Hepatocyte (in vitro differentiated cells): Measurements from ENCODE around the gene TRMT2A. TPM values are rescaled to one million over a fixed set of nuclear protein-coding genes. Genes with fewer than 3 reads are reported as not detected.

ENCODE experiments used
- DNase-seq: peaks from one replicate; pipeline ENCODE4 v3.0.0-alpha.2; 2016; ENCODE audit warnings: low spot score
- H2AFZ ChIP-seq: fragments of 200-600 bp; sonication (generic); 2 replicates; pipeline ENCODE4 v1.6.0; 2016; ENCODE audit warnings: antibody characterized with exemption, mild to moderate bottlenecking
- H3K27ac ChIP-seq: fragments of 200-600 bp; sonication (generic); 2 replicates; pipeline ENCODE4 v1.5.1; 2016; ENCODE audit warnings: mild to moderate bottlenecking
- H3K27me3 ChIP-seq: fragments of 200-600 bp; sonication (generic); 2 replicates; pipeline ENCODE4 v1.6.1; 2016
- H3K36me3 ChIP-seq: fragments of 200-600 bp; sonication (generic); replicated peaks from 2 replicates; pipeline ENCODE4 v1.5.1; 2016; ENCODE audit warnings: low read depth; ENCODE audit not compliant: insufficient read depth
- H3K4me1 ChIP-seq: fragments of 200-600 bp; sonication (generic); 2 replicates; pipeline ENCODE4 v1.5.1; 2016; ENCODE audit warnings: mild to moderate bottlenecking, moderate library complexity; ENCODE audit not compliant: insufficient read depth
- H3K4me2 ChIP-seq: fragments of 200-600 bp; sonication (generic); 2 replicates; pipeline ENCODE4 v1.6.0; 2016
- H3K4me3 ChIP-seq: fragments of 200-600 bp; sonication (generic); 2 replicates; pipeline ENCODE4 v1.5.1; 2016; ENCODE audit warnings: mild to moderate bottlenecking
- H3K79me2 ChIP-seq: fragments of 200-600 bp; sonication (generic); 2 replicates; pipeline ENCODE4 v1.6.0; 2017; ENCODE audit warnings: mild to moderate bottlenecking
- H3K9me2 ChIP-seq: fragments of 200-600 bp; sonication (generic); replicated peaks from 2 replicates; pipeline ENCODE4 v1.6.0; 2017; ENCODE audit warnings: mild to moderate bottlenecking; ENCODE audit not compliant: insufficient read depth
- H3K9me3 ChIP-seq: fragments of 200-600 bp; sonication (generic); 2 replicates; pipeline ENCODE4 v1.5.1; 2016; ENCODE audit warnings: low read depth, mild to moderate bottlenecking
- H4K20me1 ChIP-seq: fragments of 200-600 bp; sonication (generic); 2 replicates; pipeline ENCODE4 v1.6.0; 2016; ENCODE audit warnings: mild to moderate bottlenecking; ENCODE audit not compliant: insufficient read depth, poor library complexity, severe bottlenecking
- CTCF ChIP-seq: fragments of 200-600 bp; sonication (generic); IDR thresholded peaks from 2 replicates; pipeline ENCODE4 v1.5.1; 2016; ENCODE audit warnings: antibody characterized with exemption, mild to moderate bottlenecking; ENCODE audit not compliant: poor library complexity
- EZH2 ChIP-seq: fragments of 200-600 bp; sonication (generic); IDR thresholded peaks from 2 replicates; pipeline ENCODE4 v1.6.1; 2016; ENCODE audit warnings: antibody characterized with exemption, mild to moderate bottlenecking, borderline replicate concordance
- EZH2phosphoT487 ChIP-seq: fragments of 200-600 bp; sonication (generic); IDR thresholded peaks from one replicate; pipeline ENCODE4 v1.6.1; 2018; ENCODE audit warnings: antibody characterized with exemption, mild to moderate bottlenecking, low read depth, moderate library complexity; ENCODE audit not compliant: unreplicated experiment, severe bottlenecking
- WGBS: methylation state at CpG from one replicate; pipeline ENCODE4 v1.1.6; 2016; ENCODE audit warnings: low lambda C conversion rate; ENCODE audit errors: missing lambda C conversion rate; 5-methylcytosine and 5-hydroxymethylcytosine counted together
- polyA plus RNA-seq: library from polyadenylated mRNA; unstranded; fragments of >200 nt; fragmentation: Nextera tagmentation; extraction: Ambion mirVana; gene quantifications from 2 replicates; pipeline ENCODE4 v1.2.1, GENCODE V29; 2016
- total RNA-seq: library from RNA; depleted of rRNA; stranded (reverse); fragments of >200 nt; gene quantifications from 2 replicates; pipeline ENCODE4 v1.2.3, GENCODE V29; 2014

Gene TRMT2A
- total and polyA plus RNA-seq, 2 experiments from 2014 or later = 34.4 to 65.1 TPM

DNA sequence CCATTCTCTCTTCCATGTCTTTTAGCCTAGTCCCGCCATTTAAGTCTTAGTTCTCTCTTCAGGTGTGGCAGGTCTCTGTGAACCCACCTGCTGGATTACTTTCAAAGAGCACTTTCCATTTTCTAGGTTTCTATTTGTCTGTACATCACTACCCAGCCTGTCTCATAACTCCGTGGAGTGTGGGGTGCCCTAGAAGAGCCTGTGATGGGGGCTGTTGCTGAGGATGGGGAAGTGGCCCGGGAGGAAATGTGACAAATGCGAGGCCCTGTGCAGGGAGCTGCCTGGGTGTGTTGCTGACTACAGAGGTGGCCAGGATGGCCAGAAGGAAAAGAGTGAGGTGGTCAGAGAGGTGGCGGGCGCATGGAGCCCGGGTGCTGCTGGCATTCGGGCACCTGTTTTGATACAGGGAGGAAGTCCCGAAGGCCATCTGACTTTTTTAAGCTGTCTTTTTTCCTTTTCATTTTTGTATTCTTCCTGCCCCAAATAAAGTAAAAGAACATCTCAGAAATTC is 26.2 kb downstream of the TRMT2A start:
- Histone ChIP-seq H3K9me2 (no peaks in the 10 kb centered on the region), H3K9me3 (no peaks in the 10 kb centered on the region), H3K4me3 (no peak overlapping the region), H3K4me1 (no peaks in the 10 kb centered on the region), H4K20me1 (peaks cover 6% of the 10 kb centered on the region), H3K36me3 (no peaks in the 10 kb centered on the region), H3K27me3 (no peaks in the 10 kb centered on the region), H3K79me2 (peaks cover 23% of the 10 kb centered on the region), H3K27ac (no peak overlapping the region), H3K4me2 (no peak overlapping the region), H2AFZ (no peak overlapping the region)
- DNase-seq = no peak
- 98% methylated on average over 9 of the region's 9 CpGs for WGBS
- TF ChIP-seq EZH2phosphoT487 (no peak), EZH2 (no peak), CTCF (no peak)

- no peaks in the 10 kb centered on the region for H3K36me3 ChIP-seq
- H3K79me2 ChIP-seq = peaks cover 30% of the 10 kb centered on the region
- H4K20me1 ChIP-seq = peaks cover 12% of the 10 kb centered on the region
Measured at GRCh38 chr22:20089977-20090729, 26.9 kb downstream of the TRMT2A start.

DNA sequence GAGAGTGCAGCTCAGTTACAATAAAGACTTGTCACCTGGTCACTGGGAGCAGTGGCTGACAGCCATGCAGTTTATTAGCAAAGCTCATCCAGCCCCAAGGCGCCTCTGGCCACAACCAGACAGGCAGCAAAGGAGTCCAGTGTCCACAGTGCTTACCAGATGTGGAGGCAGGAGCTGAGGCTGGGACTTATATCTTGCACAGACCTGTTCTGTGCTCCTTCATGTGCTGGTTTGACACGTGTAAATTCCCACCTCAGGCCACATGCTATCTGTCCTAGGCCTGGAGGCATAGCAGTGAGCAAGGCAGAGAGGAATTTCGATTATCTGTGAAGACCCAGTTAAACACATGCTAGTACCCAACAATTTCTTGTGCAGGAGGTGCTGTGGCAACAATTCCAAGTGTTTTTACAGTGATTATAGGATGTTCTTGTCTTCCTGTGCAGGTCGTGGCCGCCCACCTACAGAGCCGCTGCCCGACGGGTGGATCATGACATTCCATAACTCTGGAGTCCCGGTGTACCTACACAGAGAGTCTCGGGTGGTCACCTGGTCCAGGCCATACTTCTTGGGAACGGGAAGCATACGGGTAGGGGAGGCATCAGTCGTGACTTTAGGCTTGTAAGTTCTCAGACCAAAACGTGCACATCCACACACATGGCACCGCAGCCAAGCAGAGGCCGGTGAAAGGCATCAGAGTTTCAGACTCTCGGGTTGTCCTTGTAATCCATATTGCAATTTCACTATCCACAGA is 27.6 kb downstream of the TRMT2A start:
- H3K4me2 ChIP-seq = no peak overlapping the region
- H3K9me2 ChIP-seq = no peaks in the 10 kb centered on the region
- no peak overlapping the region for H2AFZ ChIP-seq
- TF ChIP-seq EZH2 = no peak
- no peak for TF ChIP-seq EZH2phosphoT487
- TF ChIP-seq CTCF = no peak
- no peak overlapping the region for H3K27ac ChIP-seq
- H3K4me3 ChIP-seq = no peak overlapping the region
- no peaks in the 10 kb centered on the region for H3K27me3 ChIP-seq
- H3K79me2 ChIP-seq = peaks cover 37% of the 10 kb centered on the region
- 94% methylated on average over 17 of the region's 17 CpGs for WGBS
- no peak for DNase-seq
- peaks cover 8% of the 10 kb centered on the region for H3K4me1 ChIP-seq
- peaks cover 20% of the 10 kb centered on the region for H4K20me1 ChIP-seq
- no peaks in the 10 kb centered on the region for H3K36me3 ChIP-seq
- H3K9me3 ChIP-seq = no peaks in the 10 kb centered on the region

More at GRCh38 chr22:20089977-20090729, 26.9 kb downstream of the TRMT2A start:
- Histone ChIP-seq H3K9me2 (no peaks in the 10 kb centered on the region), H3K27me3 (no peaks in the 10 kb centered on the region), H3K4me1 (peaks cover under 1% of the 10 kb centered on the region), H3K9me3 (no peaks in the 10 kb centered on the region), H3K27ac (no peak overlapping the region), H3K4me2 (no peak overlapping the region), H3K4me3 (no peak overlapping the region), H2AFZ (no peak overlapping the region)
- 96% methylated on average over 11 of the region's 11 CpGs for WGBS
- DNase-seq = no peak
- no peak for TF ChIP-seq EZH2phosphoT487

DNA sequence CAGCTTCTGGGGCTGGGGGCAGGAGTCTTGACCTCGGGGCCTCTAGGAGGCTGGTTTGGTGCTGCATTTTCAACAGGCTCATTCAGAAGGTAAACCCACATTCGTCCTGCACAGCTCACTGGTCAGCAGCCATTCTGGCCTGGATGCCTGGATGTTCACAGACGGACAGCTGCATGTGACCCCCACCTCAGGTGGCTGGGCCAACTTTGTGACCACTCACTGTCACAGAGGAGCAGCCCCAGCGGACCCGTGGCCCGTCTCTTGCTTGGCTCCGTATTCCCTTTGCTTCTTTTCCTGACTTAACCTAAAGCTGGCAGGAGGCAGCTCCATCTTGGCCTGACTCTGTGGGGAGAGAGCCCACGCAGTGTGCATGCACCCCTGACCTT is 28.8 kb downstream of the TRMT2A start:
- Histone ChIP-seq H3K27ac (no peak overlapping the region), H3K9me3 (no peaks in the 10 kb centered on the region), H3K4me1 (peaks cover 8% of the 10 kb centered on the region), H3K79me2 (peaks cover 49% of the 10 kb centered on the region), H4K20me1 (peaks cover 31% of the 10 kb centered on the region), H3K36me3 (no peaks in the 10 kb centered on the region), H3K4me2 (no peak overlapping the region), H3K4me3 (no peak overlapping the region), H3K9me2 (no peaks in the 10 kb centered on the region), H2AFZ (no peak overlapping the region), H3K27me3 (no peaks in the 10 kb centered on the region)
- TF ChIP-seq EZH2phosphoT487 (no peak), EZH2 (no peak), CTCF (no peak)
- no peak for DNase-seq
- WGBS = 96% methylated on average over 8 of the region's 8 CpGs
